K562 (cell line): ENCODE results near the gene ABHD14A. TPM values are rescaled to one million over a fixed set of nuclear protein-coding genes. Genes with fewer than 3 reads are reported as not detected.

Experiments
- ATAC-seq: fragments of 200-7000 bp; cut with Tn5 transposase; 3 replicates; pipeline ENCODE4 v1.9.1; 2020; ENCODE audit warnings: moderate library complexity
- BruUV-seq: library from RNA; stranded (reverse); fragments of 400-500 nt; replicated peaks from 2 replicates; lab custom pipeline; 2021; lab: Mats Ljungman, UMichigan
- CTCF ChIA-PET: fragments of 300-600 bp; formaldehyde crosslinking; extraction: SDS; loops from one replicate; lab custom pipeline; 2021; ENCODE audit warnings: low intra/inter-chr PET ratio; lab: Yijun Ruan, JAX
- POLR2A ChIA-PET: fragments of 300-600, 350-650 bp; sonication (Branson Sonifier 250); formaldehyde crosslinking; extraction: SDS; loops from one replicate; lab custom pipeline; 2021; ENCODE audit warnings: antibody characterized with exemption, inconsistent platforms; lab: Yijun Ruan, JAX
- DNase-seq, 4 experiments: peaks; one replicate each; pipeline versions ENCODE4 v3.0.0 to v3.0.0-alpha.2; 2011 to 2018; ENCODE audit warnings: low spot score in 3 of 4, mixed read lengths in 3 of 4; ENCODE audit errors: extremely low read depth in 1 of 4
- FAIRE-seq: peaks from 2 replicates; lab custom pipeline; 2011; peaks lifted over from hg19 to GRCh38; lab: Jason Lieb, UNC
- H2AFZ ChIP-seq: 2 replicates; pipeline ENCODE4 v1.6.0; 2011; ENCODE audit warnings: low read depth, low read length, control low read depth, inconsistent platforms
- H3K27ac ChIP-seq: fragments of 200-600 bp; 3 replicates; pipeline ENCODE4 v1.8.0; 2011; ENCODE audit warnings: low read depth, mild to moderate bottlenecking, control low read depth, inconsistent platforms, low read length, moderate library complexity, mixed read lengths; ENCODE audit errors: extremely low read depth
- H3K27me3 ChIP-seq, 2 experiments: fragments of 300-600 bp in 1 of 2; 2 replicates in 1 of 2; 3 replicates in 1 of 2; pipeline versions ENCODE4 v1.6.0 to v1.8.0; 2011; ENCODE audit warnings: inconsistent platforms in 2 of 2, low read length in 2 of 2, mild to moderate bottlenecking in 1 of 2, mixed read lengths in 1 of 2, moderate library complexity in 1 of 2; ENCODE audit not compliant: control insufficient read depth in 2 of 2, insufficient read depth in 2 of 2
- H3K36me3 ChIP-seq: fragments of 300-600 bp; 3 replicates; pipeline ENCODE4 v1.8.0; 2011; ENCODE audit warnings: mild to moderate bottlenecking, low read length, inconsistent platforms; ENCODE audit not compliant: control insufficient read depth, insufficient read depth
- H3K4me1 ChIP-seq, 2 experiments: fragments of 200-600 bp in 1 of 2; replicated peaks in 1 of 2; 2 replicates in 1 of 2; 3 replicates in 1 of 2; pipeline versions ENCODE4 v1.5.1 to v1.8.0; 2011; ENCODE audit warnings: inconsistent platforms in 2 of 2, low read length in 2 of 2, mild to moderate bottlenecking in 1 of 2, mixed read lengths in 1 of 2, moderate library complexity in 1 of 2; ENCODE audit not compliant: control insufficient read depth in 2 of 2, insufficient read depth in 2 of 2
- H3K4me2 ChIP-seq: 2 replicates; pipeline ENCODE4 v1.6.1; 2011; ENCODE audit warnings: low read length, control low read depth, inconsistent platforms, mixed read lengths; ENCODE audit not compliant: insufficient read depth
- H3K4me3 ChIP-seq: fragments of 200-600 bp; sonication (generic), shearing (Covaris generic); 2 replicates; pipeline ENCODE4 v1.5.1; 2016; ENCODE audit warnings: control low read depth, inconsistent platforms
- H3K79me2 ChIP-seq: fragments of 200-600 bp; 3 replicates; pipeline ENCODE4 v1.8.0; 2011; ENCODE audit warnings: low read length, inconsistent platforms; ENCODE audit not compliant: control insufficient read depth, insufficient read depth
- H3K9ac ChIP-seq, 2 experiments: 2 replicates each; pipeline versions ENCODE4 v1.6.0 to v1.6.1; 2011; ENCODE audit warnings: low read depth in 2 of 2, low read length in 2 of 2, control low read depth in 1 of 2, inconsistent platforms in 1 of 2, mild to moderate bottlenecking in 1 of 2, mixed read lengths in 1 of 2; ENCODE audit not compliant: insufficient read depth in 1 of 2
- H3K9me1 ChIP-seq: one replicate; pipeline ENCODE4 v1.6.0; 2011; ENCODE audit warnings: inconsistent platforms, mild to moderate bottlenecking, low read length, moderate library complexity; ENCODE audit not compliant: control insufficient read depth, insufficient read depth
- H3K9me3 ChIP-seq: replicated peaks from 2 replicates; pipeline ENCODE4 v1.5.1; 2011; ENCODE audit warnings: low read depth, low read length, inconsistent platforms; ENCODE audit not compliant: control insufficient read depth, insufficient read depth
- H4K20me1 ChIP-seq: replicated peaks from 2 replicates; pipeline ENCODE4 v1.6.1; 2011; ENCODE audit warnings: low read length, inconsistent platforms, mixed read lengths; ENCODE audit not compliant: control insufficient read depth, insufficient read depth
- ASH1L ChIP-seq: fragments of 450-650 bp; IDR thresholded peaks from 2 replicates; pipeline ENCODE4 v1.6.1; 2018; ENCODE audit warnings: borderline replicate concordance, mild to moderate bottlenecking, low read depth; ENCODE audit not compliant: partially characterized antibody
- IRF2 ChIP-seq: sonication (generic); formaldehyde crosslinking; IDR thresholded peaks from 2 replicates; pipeline ENCODE4 v1.8.1; 2022; ENCODE audit warnings: mild to moderate bottlenecking, missing genetic modification reagents
- KAT7 ChIP-seq: sonication (generic); formaldehyde crosslinking; IDR thresholded peaks from 2 replicates; pipeline ENCODE4 v1.8.0; 2022; ENCODE audit warnings: missing genetic modification reagents, mild to moderate bottlenecking, borderline replicate concordance
- KDM5B ChIP-seq: fragments of 200-600 bp; sonication (generic); IDR thresholded peaks from 2 replicates; pipeline ENCODE4 v1.6.1; 2012; ENCODE audit warnings: low read depth, mild to moderate bottlenecking, moderate library complexity, low read length, control low read depth, inconsistent platforms; ENCODE audit not compliant: insufficient replicate concordance
- MTA2 ChIP-seq: fragments of 450-650 bp; IDR thresholded peaks from 2 replicates; pipeline ENCODE4 v1.6.1; 2016; ENCODE audit warnings: low read depth
- NFRKB ChIP-seq: fragments of 450-650 bp; IDR thresholded peaks from 2 replicates; pipeline ENCODE4 v1.6.1; 2016; ENCODE audit warnings: low read depth
- NR2C2 ChIP-seq, 2 experiments: fragments of 200-800 bp in 1 of 2; sonication (Bioruptor generic) in 1 of 2; sonication (generic) in 1 of 2; formaldehyde crosslinking in 1 of 2; IDR thresholded peaks; 2 replicates each; pipeline versions ENCODE4 v1.6.1 to v1.8.0; 2016 to 2022; ENCODE audit warnings: mild to moderate bottlenecking in 1 of 2, missing compliant biosample characterization in 1 of 2, missing genetic modification characterization in 1 of 2, missing genetic modification reagents in 1 of 2
- PKNOX1 ChIP-seq: fragments of 450-650 bp; IDR thresholded peaks from 2 replicates; pipeline ENCODE4 v1.6.1; 2016
- TCF7L2 ChIP-seq: fragments of 150-350 bp; IDR thresholded peaks from 2 replicates; pipeline ENCODE4 v1.6.1; 2016; ENCODE audit warnings: low read depth, mild to moderate bottlenecking, low read length, moderate library complexity
- VEZF1 ChIP-seq: fragments of 200-800 bp; sonication (Bioruptor generic); IDR thresholded peaks from 2 replicates; pipeline ENCODE4 v1.6.1; 2017; ENCODE audit warnings: missing genetic modification characterization, missing compliant biosample characterization
- ZBTB5 ChIP-seq: fragments of 450-650 bp; IDR thresholded peaks from 2 replicates; pipeline ENCODE4 v1.6.1; 2017; ENCODE audit warnings: antibody characterized with exemption
- ZNF277 ChIP-seq: fragments of 250-450 bp; sonication (Bioruptor Pico); IDR thresholded peaks from 2 replicates; pipeline ENCODE4 v1.8.0; 2022; ENCODE audit warnings: inconsistent platforms, mild to moderate bottlenecking, moderate library complexity, borderline replicate concordance
- ZNF699 ChIP-seq: fragments of 250-450 bp; sonication (Bioruptor Pico); IDR thresholded peaks from 2 replicates; pipeline ENCODE4 v1.8.0; 2021; ENCODE audit warnings: mild to moderate bottlenecking, moderate library complexity; ENCODE audit not compliant: insufficient replicate concordance
- ZNF785 ChIP-seq: fragments of 250-450 bp; sonication (Bioruptor Pico); IDR thresholded peaks from 2 replicates; pipeline ENCODE4 v1.4.0; 2020; ENCODE audit warnings: mild to moderate bottlenecking
- WGBS: fragments of 100-300 bp; shearing (Covaris generic); methylation state at CpG from one replicate; pipeline ENCODE4 v1.1.6; 2016; ENCODE audit warnings: low coverage, mixed read lengths; ENCODE audit not compliant: insufficient coverage; ENCODE audit errors: missing lambda C conversion rate; 5-methylcytosine and 5-hydroxymethylcytosine counted together
- in situ Hi-C: fragments of 300-500 bp; cut with MboI; formaldehyde crosslinking; loops from 4 replicates; pipeline ENCODE4 v1.15.0; 2018; ENCODE audit warnings: inconsistent platforms, mixed read lengths
- intact Hi-C: fragments of 100-400 bp; cut with micrococcal nuclease; formaldehyde crosslinking; loops from 2 replicates; pipeline ENCODE4 v1.14.2; 2022
- polyA plus RNA-seq, 8 experiments: library from polyadenylated mRNA; depleted of rRNA in 4 of 8; stranded (reverse) in 5 of 8; unstranded in 3 of 8; fragments of >200 nt; fragmentation: Nextera tagmentation in 2 of 8; fragmentation: Illumina TruSeq in 1 of 8; extraction: Ambion mirVana in 2 of 8; extraction: Trizol in 1 of 8; gene quantifications; 2 replicates each; pipeline versions ENCODE4 v1.2.1 to v1.2.3, GENCODE V29; 2011 to 2014; ENCODE audit warnings: inconsistent platforms in 1 of 8, missing spikeins in 1 of 8
- total RNA-seq, 7 experiments: library from RNA; depleted of rRNA in 6 of 7; stranded (reverse); fragments of >200 nt in 6 of 7; fragmentation: Illumina TruSeq in 2 of 7; extraction: Trizol in 2 of 7; gene quantifications; 2 replicates each; pipeline versions ENCODE4 v1.2.1 to v1.2.3, GENCODE V29; 2011 to 2021; ENCODE audit warnings: low replicate concordance in 1 of 7

Gene ABHD14A
- total and polyA plus RNA-seq, 9 of the 15 experiments (the other 6 are each of a cell fraction or from before 2014, with no cell fraction given), result 0.90 to 10.5 (median 8.3) TPM

GRCh38 chr3:51942603-51943450, 32.0 kb upstream of the ABHD14A start:
- Histone ChIP-seq H3K4me1 (peaks cover 19 to 31% of the 10 kb centered on the region in 2 experiments; a peak in 4 of 5 replicates), H3K36me3 (peaks cover 27% of the 10 kb centered on the region; the same call in 2 of the 3 replicates), H3K79me2 (peaks cover 35% of the 10 kb centered on the region), H3K4me2 (peak overlapping the region; percentile 87), H3K4me3 (peak overlapping the region; percentile 39), H3K9me3 (no peaks in the 10 kb centered on the region), H3K9ac (peak overlapping the region; percentile 86 to 92), H2AFZ (peak overlapping the region; percentile 87), H3K27me3 (no peaks in the 10 kb centered on the region), H3K27ac (peak overlapping the region; percentile 88), H3K9me1 (peaks cover 5% of the 10 kb centered on the region), H4K20me1 (no peaks in the 10 kb centered on the region)
- 32% methylated on average over 15 of the region's 17 CpGs for WGBS
- ChIA-PET CTCF (interaction anchor here (0.6 kb wide), 1 partner anchor 200 kb away, joined by 3 read pairs; no protein-coding TSS in a partner anchor), POLR2A (interaction anchor here (0.7 to 1.3 kb wide), 5 partner anchors 9 to 44 kb away, joined by 3 to 6 read pairs (median 3); no protein-coding TSS in a partner anchor)
- intact Hi-C loops, result loop anchor here (1.0 to 5.0 kb wide), 5 partner anchors 31 to 199 kb away; partner anchors contain the start of genes ABHD14B, DUSP7 and RPL29
- peak; percentile 37 to 71 (median 54) for DNase-seq
- in situ Hi-C loops, result no loop called here
- ATAC-seq, result peak; percentile 8
- FAIRE-seq, result peak; percentile 23
- BruUV-seq, result no TSS peak
- TF ChIP-seq IRF2 (CRISPR knock-in tag) (no peak), NR2C2 (CRISPR knock-in tag; IDR thresholded peaks at IDR 0.05) (no peak), NR2C2 (tag; IDR thresholded peaks at IDR 0.05) (peak; percentile 30), ZBTB5 (no peak), PKNOX1 (peak; percentile 22; the same call in 1 of the 2 replicates), ASH1L (no peak), VEZF1 (CRISPR knock-in tag) (peak; percentile 7; the same call in 1 of the 2 replicates), NFRKB (peak; percentile 66), KDM5B (peak; percentile 17), ZNF699 (CRISPR knock-in tag) (no peak), ZNF785 (no peak), KAT7 (CRISPR knock-in tag) (peak; percentile 28; the same call in 1 of the 2 replicates), ZNF277 (CRISPR knock-in tag) (no peak), MTA2 (no peak), TCF7L2 (no peak)
